Measurements from ENCODE around the gene CRHR2.

CRHR2 gene

GRCh38 chr7:30706316-30706715, 24.1 kb upstream of the CRHR2 start:
- no peak for DNase-seq

- no peak for DNase-seq
These were observed 23.3 kb upstream of the CRHR2 start for GRCh38 chr7:30705596-30705995.

- DNase-seq = no peak
These were observed 22.8 kb upstream of the CRHR2 start for GRCh38 chr7:30705008-30705407.

DNA sequence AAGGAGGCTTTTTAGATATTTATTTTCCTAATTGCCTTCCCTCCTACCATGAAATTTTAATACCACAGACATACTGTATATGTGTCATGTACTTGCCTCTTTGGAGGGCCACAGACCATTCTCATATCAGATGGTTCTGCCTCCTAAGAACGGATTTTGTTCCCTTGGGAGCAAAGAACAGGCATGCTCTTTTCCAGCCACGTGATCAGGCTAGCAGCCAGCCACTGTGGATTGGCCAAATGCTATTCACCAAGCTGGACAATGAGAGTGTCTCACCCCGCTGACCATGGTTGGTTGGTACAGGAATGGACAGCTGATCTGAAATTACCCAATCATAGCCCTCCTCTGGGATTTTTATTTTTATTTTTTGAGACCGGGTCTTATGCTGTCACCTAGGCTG, 21.5 kb upstream of the CRHR2 start:
- no peak for DNase-seq

DNA sequence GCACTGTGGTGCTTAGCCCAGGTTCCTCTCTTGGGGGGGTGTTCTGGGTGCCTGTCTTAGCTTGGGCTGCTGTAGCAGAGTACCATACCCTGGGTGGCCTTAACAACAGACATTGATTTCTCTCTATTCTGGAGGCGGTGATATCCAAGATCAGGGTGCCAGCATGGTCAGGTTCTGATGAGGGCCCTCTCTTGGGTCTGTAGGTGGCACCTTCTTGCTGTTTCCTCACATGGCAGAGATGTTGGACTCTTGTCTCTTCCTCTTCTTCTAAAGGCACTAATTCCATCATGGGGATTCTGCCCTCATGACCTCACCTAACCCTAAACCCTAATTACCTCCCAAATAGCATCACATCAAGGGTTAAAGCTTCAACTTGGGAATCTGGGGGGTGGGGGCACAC, 19.9 kb upstream of the CRHR2 start:
- no peak for DNase-seq

DNA sequence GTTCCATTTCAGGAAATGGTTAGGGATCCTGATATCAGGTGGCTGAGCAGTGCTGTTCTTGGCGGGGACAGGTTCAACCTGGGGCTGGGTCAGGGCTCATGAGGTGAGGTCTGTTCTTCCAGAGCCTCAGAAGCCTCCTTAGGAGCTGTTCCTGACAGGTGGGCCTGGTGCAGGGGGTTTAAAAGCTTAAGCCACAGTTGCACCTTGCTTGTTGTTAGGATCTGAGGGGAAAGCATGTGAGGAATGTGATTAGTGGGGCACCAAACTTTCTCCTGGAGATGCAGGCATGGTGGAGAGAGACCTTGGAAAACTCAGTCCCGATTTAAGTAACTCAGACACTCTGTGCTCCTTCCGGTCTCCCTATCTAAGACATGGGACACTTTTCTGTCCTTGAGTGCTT, 18.7 kb upstream of the CRHR2 start:
- no peak for DNase-seq

- no peak for DNase-seq
These were observed 17.6 kb upstream of the CRHR2 start for GRCh38 chr7:30699706-30700495.

DNA sequence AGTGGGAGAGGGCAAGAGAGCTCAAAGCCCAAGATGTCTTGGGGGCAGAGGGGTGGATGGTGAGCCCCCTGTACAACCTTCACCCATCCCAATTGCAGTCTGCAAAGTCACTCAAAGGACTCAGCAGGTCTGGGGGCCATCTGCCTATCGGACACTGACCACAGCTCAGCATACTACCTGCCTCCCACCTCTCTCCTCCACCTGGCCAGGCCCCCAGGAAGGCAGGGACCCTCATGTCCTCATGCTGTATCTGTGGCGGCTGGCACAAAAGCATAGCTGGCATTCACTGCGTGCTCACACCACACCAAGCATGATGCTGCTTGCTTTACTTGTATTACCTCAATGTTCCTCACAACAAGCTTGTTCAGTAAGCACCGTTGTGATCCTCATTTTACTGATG, 16.2 kb upstream of the CRHR2 start:
- no peak for DNase-seq

- no peak for DNase-seq
These were observed 15.6 kb upstream of the CRHR2 start for GRCh38 chr7:30697719-30698460.

- DNase-seq = no peak
These were observed 12.8 kb upstream of the CRHR2 start for GRCh38 chr7:30694774-30695721.

DNA sequence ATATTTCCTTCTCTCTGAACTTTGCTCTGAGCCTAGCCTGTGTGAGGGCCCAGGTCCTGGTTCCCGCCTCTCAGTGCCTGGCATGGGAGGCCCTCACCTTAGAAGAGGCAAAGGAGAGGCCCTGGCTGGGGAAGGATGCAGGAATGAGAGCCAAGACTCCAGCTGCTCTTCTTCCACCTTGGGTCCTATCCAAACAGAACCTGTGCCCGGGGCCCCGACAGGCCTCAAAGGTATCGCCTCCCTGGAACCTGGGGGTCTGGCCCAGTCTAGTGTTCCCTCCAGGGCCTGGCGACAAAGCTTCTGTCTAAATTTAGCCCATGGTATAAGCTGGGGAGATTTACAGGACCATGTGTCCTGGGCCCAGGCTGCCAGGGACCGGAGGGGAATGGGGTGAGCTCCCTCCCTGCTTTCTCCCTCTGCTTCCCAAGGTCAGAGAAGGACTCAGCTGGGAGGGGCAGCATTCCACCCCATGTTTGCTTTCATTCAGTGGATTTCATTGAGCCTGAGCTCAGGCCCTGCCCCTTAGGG, 12.0 kb upstream of the CRHR2 start:
- no peak for DNase-seq

- no peak for DNase-seq
These were observed 10.6 kb upstream of the CRHR2 start for GRCh38 chr7:30692882-30693281.

- no peak for DNase-seq
These were observed 10.2 kb upstream of the CRHR2 start for GRCh38 chr7:30692438-30692837.

DNA sequence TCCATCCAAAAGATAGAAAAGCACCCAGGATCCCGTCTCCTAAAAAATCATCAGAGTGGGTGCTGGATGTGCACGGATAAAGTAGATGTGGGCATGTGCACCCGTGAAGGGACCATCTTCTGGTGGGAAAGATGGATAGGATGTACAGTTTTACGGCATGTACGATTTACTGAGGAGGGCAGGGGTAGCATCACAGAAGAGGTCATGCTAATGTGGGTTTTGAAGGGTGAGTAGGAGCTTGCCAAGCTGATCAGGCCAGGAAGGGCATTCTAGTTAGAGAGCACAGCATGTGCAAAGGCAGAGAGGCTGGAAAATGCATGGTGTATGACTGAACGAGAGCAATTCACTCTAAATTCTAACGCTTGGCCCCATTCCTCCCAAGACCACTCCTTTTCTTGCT, 7.8 kb upstream of the CRHR2 start:
- DNase-seq = no peak

DNA sequence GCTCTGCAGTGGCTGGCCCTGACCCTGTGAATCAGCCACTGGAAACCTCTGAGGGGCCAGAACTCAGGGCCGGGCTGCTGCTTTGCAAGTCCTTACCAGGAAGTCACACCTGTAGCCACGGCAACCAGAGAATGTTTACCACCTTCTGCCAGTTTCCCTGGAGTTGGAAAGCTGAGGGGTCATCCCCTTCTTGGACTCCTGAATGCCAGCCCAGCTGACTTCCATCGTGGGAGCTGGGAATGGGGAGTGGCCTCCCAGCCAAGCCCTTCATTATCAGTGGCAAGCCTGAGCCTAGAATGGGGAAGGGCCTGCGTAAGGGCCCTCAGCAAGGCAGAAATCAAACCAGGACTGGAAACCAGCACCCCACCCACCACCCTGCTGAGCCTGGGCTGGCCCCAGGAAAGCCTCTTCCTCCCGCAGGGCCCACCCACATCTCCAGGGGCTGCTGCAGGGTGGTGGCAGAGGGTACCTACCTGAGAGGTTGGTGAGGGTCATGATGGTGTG, 6.5 kb upstream of the CRHR2 start:
- DNase-seq = no peak

GRCh38 chr7:30687604-30688003, 5.3 kb upstream of the CRHR2 start:
- DNase-seq = no peak

DNA sequence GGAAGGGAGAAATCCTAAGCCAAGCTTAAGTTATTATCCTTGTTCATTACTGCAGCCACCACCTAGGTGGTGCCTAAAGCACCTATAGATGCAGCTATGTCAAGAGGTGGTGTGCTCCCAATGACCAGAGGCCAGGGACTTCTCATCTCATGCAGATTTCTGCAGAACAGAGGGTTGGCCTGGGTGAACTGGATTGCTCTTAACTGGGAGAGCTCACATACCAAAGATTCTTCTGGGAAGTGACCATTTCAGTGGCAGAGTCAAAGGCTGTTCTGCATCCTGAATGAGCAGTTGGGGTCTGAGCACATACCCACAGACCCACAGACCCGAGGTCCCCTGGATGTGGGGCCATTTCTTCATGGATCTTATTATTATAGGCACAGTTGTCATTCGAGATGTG, 2.1 kb upstream of the CRHR2 start:
- no peak for DNase-seq

GRCh38 chr7:30683816-30684215, 1.6 kb upstream of the CRHR2 start:
- no peak for DNase-seq

- DNase-seq = no peak
These were observed 1.1 kb upstream of the CRHR2 start for GRCh38 chr7:30683306-30683705.

- DNase-seq = no peak
These were observed 443 bp downstream of the CRHR2 start for GRCh38 chr7:30681815-30682211.

- no peak for DNase-seq
These were observed 892 bp downstream of the CRHR2 start for GRCh38 chr7:30681331-30681797.

DNA sequence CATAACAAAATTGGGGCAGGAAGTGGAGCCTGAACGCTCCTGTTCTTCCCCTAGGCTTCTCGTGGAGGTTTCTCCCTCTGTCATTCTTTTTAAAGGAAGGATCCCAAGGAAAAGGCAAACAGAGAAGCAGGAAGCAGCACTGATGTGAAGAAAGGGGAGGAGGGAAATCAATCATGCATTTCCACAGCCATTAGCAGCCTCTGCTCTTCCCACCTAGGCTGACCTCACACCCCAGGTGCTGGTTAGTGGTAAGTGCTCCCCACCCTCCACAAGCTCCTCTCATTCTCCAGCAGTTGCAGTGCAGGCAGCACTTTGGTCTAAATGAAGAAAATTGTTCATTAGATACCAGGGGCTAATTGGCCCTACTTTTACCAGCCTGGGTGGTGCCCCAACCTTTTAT, 2.6 kb downstream of the CRHR2 start:
- no peak for DNase-seq

GRCh38 chr7:30678805-30679204, 3.5 kb downstream of the CRHR2 start:
- DNase-seq = no peak
